Neural progenitor cell (in vitro differentiated cells): Measurements from ENCODE around the gene TRMT1L. TPM values are rescaled to one million over a fixed set of nuclear protein-coding genes. Genes with fewer than 3 reads are reported as not detected.

ENCODE experiments used
- DNase-seq: peaks from one replicate; pipeline ENCODE4 v3.0.0-alpha.2; 2016; ENCODE audit warnings: low spot score
- H2AFZ ChIP-seq: fragments of 200-600 bp; sonication (generic); replicated peaks from 2 replicates; pipeline ENCODE4 v1.6.1; 2016; ENCODE audit warnings: antibody characterized with exemption
- H3F3A ChIP-seq: fragments of 200-600 bp; sonication (generic); 2 replicates; pipeline ENCODE4 v1.6.1; 2016; ENCODE audit warnings: antibody characterized with exemption, low read depth
- H3K27ac ChIP-seq: fragments of 200-600 bp; sonication (generic); 2 replicates; pipeline ENCODE4 v1.5.1; 2016; ENCODE audit warnings: mild to moderate bottlenecking
- H3K27me3 ChIP-seq: fragments of 200-600 bp; sonication (generic); 2 replicates; pipeline ENCODE4 v1.6.1; 2016; ENCODE audit warnings: mild to moderate bottlenecking, moderate library complexity
- H3K36me3 ChIP-seq: fragments of 200-600 bp; sonication (generic); 2 replicates; pipeline ENCODE4 v1.5.1; 2016
- H3K4me1 ChIP-seq: fragments of 200-600 bp; sonication (generic); 2 replicates; pipeline ENCODE4 v1.6.1; 2016; ENCODE audit warnings: mixed run types
- H3K4me2 ChIP-seq: fragments of 200-600 bp; sonication (generic); 2 replicates; pipeline ENCODE4 v1.6.1; 2016
- H3K4me3 ChIP-seq: fragments of 200-600 bp; sonication (generic); 2 replicates; pipeline ENCODE4 v1.5.1; 2016
- H3K79me2 ChIP-seq: fragments of 200-600 bp; sonication (generic); 2 replicates; pipeline ENCODE4 v1.6.1; 2016; ENCODE audit warnings: low read depth
- H3K9ac ChIP-seq: fragments of 200-600 bp; sonication (generic); 2 replicates; pipeline ENCODE4 v1.6.1; 2016
- H3K9me3 ChIP-seq: fragments of 200-600 bp; sonication (generic); 2 replicates; pipeline ENCODE4 v1.5.1; 2016; ENCODE audit warnings: low read depth
- H4K20me1 ChIP-seq: fragments of 200-600 bp; sonication (generic); 2 replicates; pipeline ENCODE4 v1.6.1; 2016; ENCODE audit warnings: low read depth
- H3K27ac Mint-ChIP-seq: 3 replicates; pipeline ENCODE4 v1.8.0; 2021; ENCODE audit warnings: mixed read lengths
- H3K27me3 Mint-ChIP-seq: 2 replicates; pipeline ENCODE4 v1.8.0; 2022; ENCODE audit warnings: low read depth, mild to moderate bottlenecking, inconsistent platforms, moderate library complexity, mixed read lengths; ENCODE audit not compliant: insufficient read depth
- H3K36me3 Mint-ChIP-seq: 3 replicates; pipeline ENCODE4 v1.8.0; 2021; ENCODE audit warnings: mixed read lengths
- H3K4me1 Mint-ChIP-seq: 3 replicates; pipeline ENCODE4 v1.8.0; 2021; ENCODE audit warnings: mixed read lengths
- H3K4me3 Mint-ChIP-seq: 3 replicates; pipeline ENCODE4 v1.8.0; 2021; ENCODE audit warnings: mild to moderate bottlenecking, moderate library complexity, mixed read lengths
- H3K9me3 Mint-ChIP-seq: 3 replicates; pipeline ENCODE4 v1.8.0; 2020; ENCODE audit warnings: mixed read lengths
- CTCF ChIP-seq: fragments of 200-600 bp; sonication (generic); IDR thresholded peaks from 2 replicates; pipeline ENCODE4 v1.5.1; 2017; ENCODE audit warnings: antibody characterized with exemption, mild to moderate bottlenecking
- EZH2 ChIP-seq: fragments of 200-600 bp; sonication (generic); IDR thresholded peaks from 2 replicates; pipeline ENCODE4 v1.6.1; 2017; ENCODE audit warnings: antibody characterized with exemption, mild to moderate bottlenecking, moderate library complexity
- EZH2phosphoT487 ChIP-seq: fragments of 200-600 bp; sonication (generic); IDR thresholded peaks from 2 replicates; pipeline ENCODE4 v1.6.1; 2017; ENCODE audit warnings: antibody characterized with exemption
- total RNA-seq: library from RNA; depleted of rRNA; stranded (reverse); fragments of >200 nt; gene quantifications from 2 replicates; pipeline ENCODE4 v1.2.3, GENCODE V29; 2015; ENCODE audit warnings: low replicate concordance

Gene TRMT1L
- total RNA-seq, 1 donor from 2014 or later, result 58.9 TPM

DNA sequence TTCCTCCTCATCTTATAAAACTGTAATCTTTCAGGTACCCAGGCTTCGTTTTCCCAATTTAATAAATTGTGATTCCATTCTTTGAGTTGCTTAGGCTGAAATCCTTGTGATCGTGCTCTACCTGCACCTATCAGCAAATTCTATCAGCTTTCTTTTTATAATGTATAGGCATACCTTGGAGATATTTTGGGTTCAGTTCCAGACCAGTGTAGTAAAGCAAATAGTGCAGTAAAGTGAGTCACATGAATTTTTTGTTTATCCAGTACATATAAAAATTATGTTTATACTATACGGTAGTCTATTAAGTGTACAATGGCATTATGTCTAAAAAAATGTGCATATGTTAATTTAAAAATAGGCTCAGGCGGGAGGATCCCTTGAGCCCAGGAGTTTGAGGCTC lies 5.7 kb upstream of the TRMT1L start:
- Histone ChIP-seq H3F3A (peaks cover 3% of the 10 kb centered on the region), H3K4me3 (no peak overlapping the region), H3K4me1 (peaks cover 6% of the 10 kb centered on the region), H2AFZ (no peak overlapping the region), H3K4me2 (no peak overlapping the region), H3K9ac (no peak overlapping the region), H3K27ac (no peak overlapping the region), H4K20me1 (no peaks in the 10 kb centered on the region), H3K36me3 (no peaks in the 10 kb centered on the region), H3K27me3 (no peaks in the 10 kb centered on the region), H3K9me3 (no peaks in the 10 kb centered on the region), H3K79me2 (no peaks in the 10 kb centered on the region)
- H3K27me3 Mint-ChIP-seq, result peaks cover 3% of the 10 kb centered on the region
- DNase-seq, result no peak
- H3K36me3 Mint-ChIP-seq, result no peaks in the 10 kb centered on the region
- H3K27ac Mint-ChIP-seq, result no peak overlapping the region
- H3K4me3 Mint-ChIP-seq, result no peak overlapping the region
- H3K9me3 Mint-ChIP-seq, result no peaks in the 10 kb centered on the region
- TF ChIP-seq CTCF (no peak), EZH2 (no peak), EZH2phosphoT487 (no peak)
- H3K4me1 Mint-ChIP-seq, result peaks cover 9% of the 10 kb centered on the region

- H3K27me3 Mint-ChIP-seq, result peaks cover 6% of the 10 kb centered on the region
- TF ChIP-seq EZH2phosphoT487 (no peak), EZH2 (no peak), CTCF (no peak)
- H3K27ac Mint-ChIP-seq, result no peak overlapping the region
Measured at GRCh38 chr1:185159966-185160365, 3.2 kb upstream of the TRMT1L start.

DNA sequence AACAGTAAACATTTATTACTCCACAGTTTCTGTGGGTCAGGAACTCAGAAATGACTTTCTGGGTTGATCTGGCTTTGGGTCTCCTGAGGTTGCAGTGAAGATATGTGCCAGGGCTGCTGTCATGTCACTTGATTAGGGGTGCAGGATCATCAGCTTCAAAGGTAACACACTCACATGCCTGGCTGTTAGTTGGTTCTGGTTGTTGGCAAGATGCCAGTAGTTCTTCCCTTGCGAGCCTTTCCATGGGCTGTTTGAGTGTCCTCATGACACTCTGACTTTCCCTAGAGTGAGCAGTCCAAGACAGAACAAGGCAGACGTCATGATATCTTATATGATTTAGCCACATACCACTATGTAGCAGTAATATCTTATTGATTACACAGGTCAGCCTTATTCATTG lies 2.0 kb upstream of the TRMT1L start:
- H3K4me2 ChIP-seq, result no peak overlapping the region

More at GRCh38 chr1:185159966-185160365, 3.2 kb upstream of the TRMT1L start:
- H3K4me2 ChIP-seq, result no peak overlapping the region
- H3K79me2 ChIP-seq, result peaks cover 13% of the 10 kb centered on the region
- Mint-ChIP-seq H3K4me3 (no peak overlapping the region), H3K9me3 (no peaks in the 10 kb centered on the region), H3K4me1 (peaks cover 20% of the 10 kb centered on the region), H3K36me3 (no peaks in the 10 kb centered on the region)
- H4K20me1 ChIP-seq, result peaks cover 9% of the 10 kb centered on the region
- H3K9ac ChIP-seq, result no peak overlapping the region
- H3F3A ChIP-seq, result peaks cover 7% of the 10 kb centered on the region
- no peak overlapping the region for H2AFZ ChIP-seq
- H3K9me3 ChIP-seq, result no peaks in the 10 kb centered on the region
- no peaks in the 10 kb centered on the region for H3K36me3 ChIP-seq
- no peak overlapping the region for H3K4me3 ChIP-seq
- peaks cover 14% of the 10 kb centered on the region for H3K4me1 ChIP-seq
- H3K27me3 ChIP-seq, result no peaks in the 10 kb centered on the region
- no peak overlapping the region for H3K27ac ChIP-seq
- DNase-seq, result no peak

More for the DNA sequence above, 2.0 kb upstream of the TRMT1L start:
- TF ChIP-seq CTCF (no peak), EZH2phosphoT487 (no peak), EZH2 (no peak)
- no peaks in the 10 kb centered on the region for H3K9me3 ChIP-seq
- no peak overlapping the region for H3K4me3 ChIP-seq
- Mint-ChIP-seq H3K27me3 (peaks cover 6% of the 10 kb centered on the region), H3K4me3 (peak overlapping the region; percentile 72), H3K27ac (no peak overlapping the region), H3K36me3 (no peaks in the 10 kb centered on the region), H3K4me1 (peaks cover 23% of the 10 kb centered on the region), H3K9me3 (no peaks in the 10 kb centered on the region)
- H3K36me3 ChIP-seq, result no peaks in the 10 kb centered on the region
- H3F3A ChIP-seq, result peaks cover 7% of the 10 kb centered on the region
- H3K79me2 ChIP-seq, result peaks cover 25% of the 10 kb centered on the region
- no peak overlapping the region for H3K27ac ChIP-seq
- peaks cover 18% of the 10 kb centered on the region for H3K4me1 ChIP-seq
- no peak for DNase-seq
- H4K20me1 ChIP-seq, result peaks cover 10% of the 10 kb centered on the region
- no peak overlapping the region for H2AFZ ChIP-seq
- no peaks in the 10 kb centered on the region for H3K27me3 ChIP-seq
- H3K9ac ChIP-seq, result no peak overlapping the region
